Activated CD4-positive, alpha-beta T cell treated with anti-CD3 and anti-CD28 coated beads, Interleukin-2, Interleukin-4, amounts not matched to agents 100 ng/mL and 50 ng/mL, durations not matched to agents 16 hours and 8 hours (primary cell): ENCODE measurements around the gene GTF2H2C.
"Not testable (repeated sequence)": the region's sequence is repeated elsewhere in the genome, so short reads cannot be mapped to it uniquely, and the experiment has no call there.

Source experiments
- DNase-seq: peaks from one replicate; pipeline ENCODE4 v3.0.0-alpha.2; 2020; ENCODE audit warnings: low spot score

GTF2H2C gene

GRCh38 chr5:69559908-69560330 is at the start of gene GTF2H2C:
Gene GTF2H2C (plus strand): TSS chr5:69560191. CDS start chr5:69565133, 4,942 bp downstream.
- DNase-seq, result peak; percentile 73

DNA sequence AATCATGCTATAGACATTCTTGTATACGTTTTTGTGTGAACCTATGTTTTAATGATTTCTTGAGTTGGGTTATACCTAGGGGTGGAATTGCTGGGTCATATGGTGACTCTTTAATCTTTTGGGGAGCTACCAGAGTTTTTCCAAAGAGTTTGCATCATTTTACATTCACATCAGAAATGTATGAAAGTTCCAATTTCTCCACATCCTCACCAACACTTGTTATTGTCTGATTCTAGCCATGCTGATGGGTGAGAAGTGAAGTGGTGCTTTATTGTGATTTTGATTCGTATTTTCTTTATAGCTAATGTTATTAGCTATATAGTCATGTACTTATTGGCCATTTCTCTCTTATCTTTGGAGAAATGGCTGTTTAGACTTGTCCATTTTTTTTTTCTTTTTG is 49.3 kb upstream of the GTF2H2C start:
- DNase-seq, result no peak

DNA sequence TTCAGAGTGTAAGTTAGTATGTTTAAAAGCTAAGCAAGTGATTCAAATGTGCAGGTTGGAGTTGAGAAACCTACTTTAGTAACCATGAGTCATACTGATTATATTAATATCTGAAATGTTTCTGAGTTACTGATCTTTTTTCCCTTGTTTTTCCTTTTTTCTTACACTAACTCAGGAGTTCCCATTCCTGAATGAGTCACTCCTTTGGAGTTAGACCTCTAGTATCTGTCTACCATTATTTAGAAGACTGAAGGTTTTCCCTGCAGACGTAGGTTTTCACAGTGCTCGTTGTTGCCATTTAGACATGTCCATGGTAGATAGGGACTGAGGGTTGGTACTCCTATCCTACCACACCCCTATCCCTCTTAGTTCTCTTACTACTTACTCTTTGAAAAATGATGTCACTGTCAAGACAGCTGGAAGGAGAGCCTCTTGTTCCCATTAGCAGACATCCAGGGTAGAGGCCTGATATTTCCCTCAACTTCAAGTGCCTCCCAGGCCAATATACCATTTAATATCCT is 47.2 kb upstream of the GTF2H2C start:
- no peak for DNase-seq

GRCh38 chr5:69515570-69515969 is 44.4 kb upstream of the GTF2H2C start:
- DNase-seq, result not testable (repeated sequence)

GRCh38 chr5:69516769-69517168 is 43.2 kb upstream of the GTF2H2C start:
- no peak for DNase-seq

GRCh38 chr5:69517763-69518212 is 42.2 kb upstream of the GTF2H2C start:
- no peak for DNase-seq

DNA sequence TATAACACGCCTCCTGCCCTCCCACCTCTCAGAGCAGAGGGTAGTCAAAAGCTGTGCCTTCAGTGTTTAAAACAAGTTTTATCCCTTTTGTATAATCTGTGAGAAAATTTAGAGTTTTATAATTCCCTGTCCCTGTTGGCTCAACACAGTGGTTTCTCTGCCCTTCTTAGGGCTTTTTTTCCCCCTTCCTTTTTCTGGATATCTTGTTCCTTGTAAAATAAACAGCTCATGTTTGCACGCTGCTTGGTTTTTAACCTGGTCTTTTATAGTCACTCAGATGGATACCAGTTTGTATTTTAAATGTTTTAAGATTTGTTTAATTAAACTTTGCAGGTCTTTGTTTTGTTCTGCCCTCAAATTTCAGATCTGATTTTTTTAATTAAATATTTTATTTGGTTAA is 40.7 kb upstream of the GTF2H2C start:
- DNase-seq, result no peak

- DNase-seq, result no peak
Measured at GRCh38 chr5:69522035-69522434, 38.0 kb upstream of the GTF2H2C start.

DNA sequence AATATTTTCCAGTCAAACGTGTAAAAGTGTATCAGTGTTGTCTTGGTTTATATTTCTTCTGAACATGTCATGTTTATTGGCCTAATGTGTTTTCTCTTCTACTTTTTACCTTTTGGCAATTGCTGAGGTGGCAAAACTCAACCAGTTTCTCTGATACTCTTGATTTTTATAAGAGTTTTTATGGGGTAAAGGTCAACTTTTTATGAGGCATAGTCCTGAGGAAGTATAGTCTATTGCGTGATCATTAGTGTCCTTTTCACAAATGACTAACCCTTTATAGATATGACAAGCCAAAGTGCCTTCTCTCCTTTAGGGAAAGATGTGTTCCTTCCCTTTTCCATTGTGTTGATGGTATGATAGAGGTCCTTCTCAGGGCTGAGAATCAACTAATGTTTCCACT is 34.5 kb upstream of the GTF2H2C start:
- DNase-seq, result no peak

GRCh38 chr5:69526660-69527059 is 33.3 kb upstream of the GTF2H2C start:
- DNase-seq, result no peak

GRCh38 chr5:69527128-69527770 is 32.7 kb upstream of the GTF2H2C start:
- DNase-seq, result no peak

GRCh38 chr5:69528035-69528434 is 32.0 kb upstream of the GTF2H2C start:
- DNase-seq, result no peak

- no peak for DNase-seq
Measured at GRCh38 chr5:69528609-69529008, 31.4 kb upstream of the GTF2H2C start.

GRCh38 chr5:69530561-69531405 is 29.2 kb upstream of the GTF2H2C start:
- no peak for DNase-seq

DNA sequence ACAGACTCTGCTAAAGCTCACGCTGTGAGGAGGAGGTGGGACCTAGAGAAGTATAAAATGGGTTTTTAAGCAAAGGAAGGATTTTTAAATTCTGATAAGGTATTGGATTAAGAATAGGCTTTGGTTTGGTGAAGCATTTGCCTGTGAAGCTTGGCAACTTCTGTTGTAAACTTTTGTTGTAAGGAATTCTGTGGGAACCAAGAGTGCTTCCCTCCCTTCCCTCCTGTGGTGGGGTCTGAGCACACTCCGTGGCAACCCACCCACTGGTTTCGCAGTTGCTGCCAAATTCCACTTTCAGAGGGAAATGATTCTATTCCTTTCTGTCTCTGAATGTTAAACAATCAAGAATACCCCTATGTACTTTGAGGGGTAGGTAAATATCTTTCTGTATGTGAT is 28.6 kb upstream of the GTF2H2C start:
- no peak for DNase-seq

DNA sequence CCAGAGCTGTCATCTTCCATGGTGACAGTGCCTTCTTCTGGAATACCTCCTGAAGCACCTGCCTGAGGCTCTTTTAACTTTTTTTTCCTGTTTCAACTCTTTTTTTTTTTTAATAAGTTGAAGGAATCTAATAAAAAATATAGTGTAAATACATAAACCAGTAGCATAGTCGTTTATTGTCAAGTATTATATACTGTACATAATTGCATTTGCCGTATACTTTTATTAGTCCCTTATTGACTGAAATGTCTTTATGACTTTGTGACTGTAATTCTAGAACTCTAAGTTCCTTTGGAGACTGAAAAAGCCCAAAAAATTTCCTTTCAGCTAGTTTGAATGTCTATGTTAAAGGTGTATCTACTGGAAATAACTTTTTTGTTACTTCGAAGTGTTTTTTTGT is 22.1 kb upstream of the GTF2H2C start:
- DNase-seq, result not testable (repeated sequence)

GRCh38 chr5:69538735-69539134 is 21.3 kb upstream of the GTF2H2C start:
- not testable (repeated sequence) for DNase-seq

GRCh38 chr5:69541347-69541746 is 18.6 kb upstream of the GTF2H2C start:
- not testable (repeated sequence) for DNase-seq

- not testable (repeated sequence) for DNase-seq
Measured at GRCh38 chr5:69542838-69543618, 17.0 kb upstream of the GTF2H2C start.

DNA sequence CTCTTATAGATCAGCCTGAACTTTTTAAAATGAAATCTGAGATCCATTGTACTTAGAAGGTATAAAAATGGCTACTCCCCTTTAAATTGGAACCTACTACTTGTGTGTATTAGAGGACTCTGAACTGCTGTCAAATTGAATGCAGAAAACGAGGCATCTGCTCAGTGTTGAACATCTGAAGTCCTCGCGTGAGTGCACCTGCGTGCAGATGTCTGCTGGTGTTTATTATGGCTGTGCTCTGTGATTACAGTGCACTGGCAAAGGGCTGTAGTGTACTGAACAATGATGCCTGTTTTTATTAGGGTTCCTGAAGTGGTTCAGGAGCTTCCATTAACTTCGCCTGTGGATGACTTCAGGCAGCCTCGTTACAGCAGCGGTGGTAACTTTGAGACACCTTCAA is 15.4 kb upstream of the GTF2H2C start:
- DNase-seq, result not testable (repeated sequence)

DNA sequence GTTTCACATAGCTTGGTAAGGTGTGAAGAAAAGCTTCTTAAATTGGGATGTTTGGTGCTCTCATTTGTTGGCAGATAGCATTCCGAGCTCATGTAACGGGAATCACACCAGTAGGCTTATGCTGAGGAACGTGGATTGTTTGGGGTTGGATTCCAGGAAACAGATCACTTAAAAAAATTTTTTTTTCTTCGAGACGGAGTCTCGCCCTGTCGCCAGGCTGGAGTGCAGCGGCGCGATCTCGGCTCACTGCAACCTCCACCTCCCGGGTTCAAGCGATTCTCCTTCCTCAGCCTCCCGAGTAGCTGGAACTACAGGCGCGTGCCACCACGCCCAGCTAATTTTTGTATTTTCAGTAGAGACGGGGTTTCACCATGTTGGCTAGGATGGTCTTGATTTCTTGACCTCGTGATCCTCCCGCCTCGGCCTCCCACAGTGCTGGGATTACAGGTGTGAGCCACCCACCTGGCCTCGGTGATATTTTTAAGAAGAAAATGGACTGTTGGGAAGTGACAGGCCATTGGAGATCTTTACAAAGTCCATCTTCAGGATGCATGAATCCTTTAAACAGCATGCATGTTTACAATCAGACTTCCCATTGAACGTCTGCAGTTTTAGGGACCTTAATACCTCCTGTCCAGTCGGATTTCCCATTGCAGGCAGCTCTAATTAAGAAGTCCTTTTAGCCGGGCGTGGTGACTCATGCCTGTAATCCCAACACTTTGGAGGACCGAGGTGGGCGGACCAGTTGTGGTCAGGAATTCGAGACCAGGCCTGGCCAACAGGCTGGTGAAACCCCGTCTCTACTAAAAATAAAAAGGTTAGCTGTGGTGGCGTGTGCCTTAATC is 818 bp downstream of the GTF2H2C start:
- DNase-seq, result not testable (repeated sequence)
